HEK293T (cell line): ENCODE measurements around the gene TEKT5.

Source experiments
- ARNT ChIP-seq: fragments of 450-650 bp; IDR thresholded peaks from 2 replicates; pipeline ENCODE4 v1.6.1; 2017; ENCODE audit warnings: mild to moderate bottlenecking
- BHLHE40 ChIP-seq: fragments of 450-650 bp; IDR thresholded peaks from 2 replicates; pipeline ENCODE4 v1.6.1; 2016; ENCODE audit warnings: mild to moderate bottlenecking, moderate library complexity, borderline replicate concordance
- CTBP1 ChIP-seq: fragments of 450-650 bp; IDR thresholded peaks from 2 replicates; pipeline ENCODE4 v1.6.1; 2016; ENCODE audit warnings: borderline replicate concordance
- ELF4 ChIP-seq: fragments of 450-650 bp; IDR thresholded peaks from 2 replicates; pipeline ENCODE4 v1.6.1; 2017; ENCODE audit warnings: antibody characterized with exemption
- FOXA1 ChIP-seq: fragments of 450-650 bp; IDR thresholded peaks from 2 replicates; pipeline ENCODE4 v1.6.1; 2016; ENCODE audit warnings: mild to moderate bottlenecking
- FOXM1 ChIP-seq: fragments of 450-650 bp; IDR thresholded peaks from 2 replicates; pipeline ENCODE4 v1.6.1; 2017; ENCODE audit warnings: mild to moderate bottlenecking, borderline replicate concordance
- PKNOX1 ChIP-seq: fragments of 450-650 bp; IDR thresholded peaks from 2 replicates; pipeline ENCODE4 v1.6.1; 2016
- SUZ12 ChIP-seq: fragments of 450-650 bp; IDR thresholded peaks from 2 replicates; pipeline ENCODE4 v1.6.1; 2016; ENCODE audit warnings: mild to moderate bottlenecking
- ZNF384 ChIP-seq: fragments of 450-650 bp; IDR thresholded peaks from 2 replicates; pipeline ENCODE4 v1.6.1; 2016

- no peak for TF ChIP-seq FOXM1
- no peak for TF ChIP-seq PKNOX1
- no peak for TF ChIP-seq ZNF384
- TF ChIP-seq BHLHE40 = no peak
- no peak for TF ChIP-seq CTBP1
- no peak for TF ChIP-seq ELF4
- no peak for TF ChIP-seq SUZ12
- no peak for TF ChIP-seq ARNT
- TF ChIP-seq FOXA1 = no peak
Measured at GRCh38 chr16:10731790-10732189, 37.1 kb upstream of the TEKT5 start.
